NCI-H1092 (cell line): Measurements from ENCODE around the gene CYB5R4.

Source experiments
- DNase-seq: peaks from one replicate; lab custom pipeline; 2025; lab: John Stamatoyannopoulos, UW

CYB5R4 gene

DNA sequence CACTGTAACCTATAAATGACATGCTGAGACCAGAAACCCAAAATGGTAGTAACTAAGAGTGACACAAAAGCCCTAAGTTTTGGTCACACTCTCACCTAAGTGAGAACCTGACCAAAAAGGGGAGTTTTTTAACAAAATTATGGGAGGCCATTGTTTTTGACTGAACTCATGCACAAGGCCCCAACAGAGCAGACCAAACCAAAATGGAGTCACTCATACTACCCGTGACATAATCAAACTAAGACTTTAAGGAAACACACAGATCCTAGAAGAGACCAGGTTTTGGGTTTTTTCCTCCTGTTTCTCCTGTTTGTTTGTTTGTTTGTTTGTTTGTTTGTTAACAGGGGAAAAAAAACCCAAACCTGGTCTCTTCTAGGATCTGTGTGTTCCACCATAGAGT lies 124.9 kb downstream of the CYB5R4 start:
- DNase-seq, result no peak

DNA sequence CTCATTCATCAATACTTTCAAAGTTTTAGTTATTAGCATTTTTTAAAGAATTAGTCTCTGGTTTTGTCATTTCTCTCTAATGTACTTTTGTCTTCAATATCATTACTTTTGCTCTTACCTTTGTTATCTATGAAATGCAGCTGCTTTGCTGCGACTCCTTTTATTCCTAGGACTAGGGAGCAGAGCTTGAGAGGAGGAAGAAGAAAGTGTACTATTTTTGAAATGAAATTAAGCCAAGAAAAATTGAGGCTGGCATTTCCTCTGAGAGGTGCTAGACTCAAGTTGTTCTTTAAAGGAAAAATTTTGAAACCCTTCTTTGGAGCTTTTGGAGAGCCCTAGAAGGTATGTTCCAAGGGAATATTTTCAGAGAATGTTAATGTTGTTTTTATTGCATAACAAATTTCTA lies 125.8 kb downstream of the CYB5R4 start:
- no peak for DNase-seq

DNA sequence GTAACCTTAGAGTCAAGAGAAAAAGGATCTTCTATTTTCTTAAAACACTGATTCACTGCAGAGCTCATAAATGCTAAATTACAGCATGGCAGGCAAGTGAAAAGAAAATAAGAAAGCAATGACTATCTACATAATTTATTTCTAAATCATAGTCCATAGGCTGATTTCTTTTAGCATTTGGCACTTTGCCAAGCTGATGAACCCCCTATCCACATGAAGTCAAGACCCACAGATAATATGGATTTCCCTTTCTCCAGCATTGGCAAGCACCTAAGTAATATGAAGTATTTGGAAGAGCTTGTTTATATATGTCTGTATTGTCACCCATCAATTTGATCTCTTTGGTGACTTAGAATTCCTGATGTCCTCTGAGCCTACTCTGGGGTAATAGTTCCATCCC lies 126.2 kb downstream of the CYB5R4 start:
- DNase-seq, result no peak

DNA sequence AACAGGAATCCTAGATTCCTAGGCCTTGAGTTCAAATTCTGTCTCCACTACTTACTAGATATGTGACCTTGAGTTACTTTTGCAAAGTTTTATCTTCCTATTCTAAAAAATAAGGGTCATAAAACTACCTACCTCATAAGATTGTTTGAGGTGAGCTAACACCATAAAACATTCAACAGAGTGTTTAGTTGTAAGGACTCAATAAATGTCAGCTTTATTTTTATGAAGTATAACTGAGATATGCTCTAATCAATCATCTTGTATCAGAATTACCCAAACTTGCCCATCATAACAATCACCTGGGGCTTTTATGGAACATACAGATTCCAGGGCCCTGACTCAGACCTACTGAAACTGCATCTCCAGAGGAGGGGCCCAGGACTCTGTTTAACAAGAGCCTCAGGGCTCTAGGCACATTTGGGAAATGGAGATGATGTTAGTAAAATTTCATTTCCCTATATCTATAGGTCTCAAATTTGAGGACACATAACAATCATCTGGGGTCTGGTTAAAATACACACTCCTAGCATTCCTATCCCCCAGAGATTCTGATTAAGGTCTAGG lies 138.6 kb downstream of the CYB5R4 start:
- no peak for DNase-seq

DNA sequence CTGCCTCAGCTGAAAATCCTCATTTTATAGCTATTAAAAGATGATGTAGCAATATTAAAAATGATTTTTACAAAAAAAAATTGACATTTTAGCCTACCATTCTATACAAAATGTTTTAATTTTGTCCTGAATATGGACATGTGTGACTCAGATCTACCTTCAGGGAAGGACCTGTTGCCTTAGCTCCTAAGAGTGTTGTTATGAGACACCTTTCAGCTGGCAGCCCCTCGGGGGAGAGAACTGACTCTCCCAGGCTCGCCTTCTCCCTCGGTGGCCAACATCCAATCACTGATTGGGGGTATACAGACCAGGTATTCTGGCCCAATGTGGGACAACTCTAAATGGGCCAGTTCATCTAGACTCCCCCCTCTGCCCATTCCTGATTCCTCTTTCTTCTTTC lies 141.6 kb downstream of the CYB5R4 start:
- DNase-seq, result no peak

DNA sequence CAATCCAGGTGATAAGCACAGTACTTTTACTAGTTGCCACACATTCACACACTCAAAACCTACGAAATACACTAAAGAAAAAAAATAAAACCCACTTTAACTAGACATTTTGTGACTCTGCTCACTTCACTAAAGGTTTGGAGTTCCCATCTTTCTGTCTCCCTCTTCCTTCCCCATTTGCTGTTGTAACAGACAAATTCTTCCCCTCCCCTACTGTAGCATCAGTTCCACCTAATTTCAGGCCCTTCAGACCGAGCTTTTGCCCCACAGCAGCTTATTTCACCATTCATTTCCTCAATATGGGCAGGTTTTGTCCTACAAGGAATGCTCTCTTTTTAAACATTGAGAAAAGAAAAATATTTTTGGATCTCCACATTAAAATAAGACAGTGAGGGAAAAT lies 142.7 kb downstream of the CYB5R4 start:
- no peak for DNase-seq

DNA sequence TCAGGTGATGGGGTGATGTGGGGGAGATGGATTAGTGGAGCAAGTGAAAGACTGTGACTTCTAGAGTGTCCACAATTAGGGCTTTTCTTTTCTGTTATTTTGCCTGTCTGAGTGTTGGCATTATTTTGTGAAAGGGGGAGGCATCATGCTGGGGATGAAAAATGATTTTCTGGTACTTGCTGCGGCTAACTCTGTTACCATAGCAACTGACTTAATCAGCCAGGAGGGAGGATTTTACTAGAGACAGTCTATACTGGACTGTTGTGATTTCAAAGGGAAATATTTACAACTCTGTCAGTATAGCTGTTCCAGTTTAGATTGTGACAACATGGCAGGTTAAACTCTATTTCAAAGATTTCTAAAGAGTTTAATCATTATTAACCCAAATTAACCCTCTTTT lies 143.6 kb downstream of the CYB5R4 start:
- no peak for DNase-seq

DNA sequence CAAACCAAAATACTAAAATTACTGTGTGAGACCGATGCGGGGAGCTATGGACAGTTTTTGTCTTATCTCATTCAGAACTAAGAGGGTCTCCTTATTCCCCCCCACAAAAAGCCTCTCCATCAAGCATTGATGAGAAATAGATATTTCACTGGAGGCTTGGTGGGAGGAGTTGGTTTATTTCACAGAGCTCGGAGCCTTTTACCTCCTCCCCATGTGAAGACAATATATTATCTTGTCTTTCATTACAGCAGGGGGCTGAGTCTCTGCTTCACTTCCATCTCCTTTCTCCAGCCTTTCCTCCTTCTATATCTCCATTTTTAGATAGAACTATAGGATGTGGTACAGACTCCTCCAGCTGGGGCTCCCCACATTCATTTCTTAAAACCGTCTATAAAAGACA lies 144.2 kb downstream of the CYB5R4 start:
- no peak for DNase-seq

DNA sequence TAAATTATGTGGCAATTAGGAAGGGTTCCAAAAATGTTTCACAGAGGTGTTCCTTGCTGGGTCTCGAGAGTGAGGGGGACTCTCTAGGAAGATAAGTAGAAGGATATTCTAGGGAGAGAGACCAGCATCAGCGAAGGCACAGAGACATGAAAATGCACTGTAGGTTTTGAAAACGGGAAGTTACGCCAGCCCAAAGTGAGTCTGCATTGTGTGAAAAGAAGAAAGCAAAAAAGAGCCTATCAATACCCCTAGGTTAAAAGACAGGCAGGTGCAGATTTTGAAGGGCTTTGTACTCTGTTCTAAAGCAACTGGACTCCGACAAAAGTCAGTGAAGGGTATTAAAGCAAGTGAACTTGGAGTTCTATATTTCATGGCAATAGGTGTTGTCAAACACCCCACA lies 148.4 kb downstream of the CYB5R4 start:
- no peak for DNase-seq

DNA sequence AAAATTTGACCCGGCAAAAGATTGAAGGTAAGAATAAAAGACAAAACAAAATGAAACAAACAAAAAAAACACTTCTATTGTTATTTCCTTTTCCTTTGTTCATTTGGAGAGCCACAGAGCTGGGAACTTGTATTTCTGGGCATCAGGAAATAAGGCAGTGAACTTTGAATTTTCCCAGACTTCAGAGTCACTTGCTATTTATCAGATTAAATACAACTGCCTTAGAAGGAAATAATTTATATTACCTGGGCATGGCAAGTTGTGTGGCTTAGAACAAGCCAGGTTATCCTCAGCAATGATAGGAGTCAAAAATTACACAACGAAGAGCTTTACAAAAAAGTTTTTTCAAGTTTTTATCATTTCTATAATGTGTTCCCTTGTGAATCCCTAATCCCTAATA lies 153.9 kb downstream of the CYB5R4 start:
- no peak for DNase-seq

DNA sequence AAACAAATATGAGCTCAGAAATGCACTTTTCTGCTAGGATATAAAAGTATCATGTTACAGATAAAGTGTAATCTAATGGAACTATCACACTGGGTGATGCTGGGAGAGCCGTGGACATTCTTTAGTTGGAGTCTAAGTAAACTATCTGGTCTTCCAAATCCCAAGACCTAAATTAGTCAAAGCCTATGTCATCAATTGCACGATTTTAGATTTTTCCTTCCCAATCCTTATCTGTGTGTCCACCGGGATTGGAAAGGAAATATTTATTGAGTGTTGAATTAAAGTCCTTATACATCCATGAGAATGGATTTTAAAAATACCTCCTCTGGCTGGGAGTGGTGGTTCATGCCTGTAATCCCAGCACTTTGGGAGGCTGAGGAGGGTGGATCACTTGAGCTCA lies 154.4 kb downstream of the CYB5R4 start:
- no peak for DNase-seq

DNA sequence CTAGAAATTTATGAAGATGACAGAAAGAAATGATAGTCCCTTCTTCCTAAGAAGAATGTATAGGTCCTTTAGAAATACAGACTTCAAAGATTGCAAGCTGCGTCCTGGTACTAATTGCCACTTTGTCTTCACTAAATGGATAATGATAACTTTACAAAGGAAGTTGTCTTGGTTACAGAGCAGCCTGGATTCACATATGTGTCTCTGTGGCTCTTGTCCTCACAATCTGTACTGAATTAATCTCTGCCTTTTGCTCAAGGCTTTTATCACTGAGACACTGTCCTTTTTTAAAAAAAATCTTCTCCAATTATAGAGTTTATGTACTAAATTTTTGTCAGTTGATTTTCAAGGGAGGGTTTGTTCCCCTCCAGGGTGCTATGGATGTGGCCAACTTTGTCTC lies 156.5 kb downstream of the CYB5R4 start:
- DNase-seq, result no peak
